ENCODE results near the gene MS4A4E. TPM values are rescaled to one million over a fixed set of nuclear protein-coding genes. Genes with fewer than 3 reads are reported as not detected.

MS4A4E gene
- total RNA-seq, 1 donor from 2014 or later = not detected

DNA sequence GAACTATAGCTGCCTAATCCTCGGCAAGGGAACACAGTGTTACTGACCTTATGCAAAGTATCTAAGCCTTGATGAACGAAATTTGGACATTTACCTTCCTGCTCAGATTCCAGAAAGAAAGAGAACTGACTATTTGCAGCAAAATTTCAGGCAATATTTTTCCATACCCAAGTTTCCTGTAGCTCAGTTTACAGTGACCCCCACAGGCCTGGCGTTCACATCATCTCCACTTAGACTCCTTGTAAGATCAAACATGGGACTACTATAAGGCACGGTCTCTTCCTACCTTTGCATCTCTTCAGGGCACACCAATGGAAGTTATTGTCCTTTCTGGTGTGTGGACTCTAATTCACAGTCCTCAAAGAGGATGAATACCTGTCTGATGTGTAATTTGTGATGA, 81.2 kb downstream of the MS4A4E start:
- TF ChIP-seq, protein P1, sequence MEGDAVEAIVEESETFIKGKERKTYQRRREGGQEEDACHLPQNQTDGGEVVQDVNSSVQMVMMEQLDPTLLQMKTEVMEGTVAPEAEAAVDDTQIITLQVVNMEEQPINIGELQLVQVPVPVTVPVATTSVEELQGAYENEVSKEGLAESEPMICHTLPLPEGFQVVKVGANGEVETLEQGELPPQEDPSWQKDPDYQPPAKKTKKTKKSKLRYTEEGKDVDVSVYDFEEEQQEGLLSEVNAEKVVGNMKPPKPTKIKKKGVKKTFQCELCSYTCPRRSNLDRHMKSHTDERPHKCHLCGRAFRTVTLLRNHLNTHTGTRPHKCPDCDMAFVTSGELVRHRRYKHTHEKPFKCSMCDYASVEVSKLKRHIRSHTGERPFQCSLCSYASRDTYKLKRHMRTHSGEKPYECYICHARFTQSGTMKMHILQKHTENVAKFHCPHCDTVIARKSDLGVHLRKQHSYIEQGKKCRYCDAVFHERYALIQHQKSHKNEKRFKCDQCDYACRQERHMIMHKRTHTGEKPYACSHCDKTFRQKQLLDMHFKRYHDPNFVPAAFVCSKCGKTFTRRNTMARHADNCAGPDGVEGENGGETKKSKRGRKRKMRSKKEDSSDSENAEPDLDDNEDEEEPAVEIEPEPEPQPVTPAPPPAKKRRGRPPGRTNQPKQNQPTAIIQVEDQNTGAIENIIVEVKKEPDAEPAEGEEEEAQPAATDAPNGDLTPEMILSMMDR (IDR thresholded peaks at IDR 0.05; ENCODE audit: unreplicated experiment) = no peak
- no peaks in the 10 kb centered on the region for H3K36me3 Mint-ChIP-seq (ENCODE audit: insufficient read depth)
- peaks cover 7% of the 10 kb centered on the region for H3K9me3 Mint-ChIP-seq (ENCODE audit: low read depth)
- no peaks in the 10 kb centered on the region for H3K4me1 Mint-ChIP-seq (ENCODE audit: low read depth)
- no peak overlapping the region for H3K4me3 Mint-ChIP-seq (ENCODE audit: low read depth)
- H3K27me3 Mint-ChIP-seq = no peaks in the 10 kb centered on the region
- no peak overlapping the region for H3K27ac Mint-ChIP-seq
- DNase-seq (ENCODE audit: low spot score, unreplicated experiment) = no peak

DNA sequence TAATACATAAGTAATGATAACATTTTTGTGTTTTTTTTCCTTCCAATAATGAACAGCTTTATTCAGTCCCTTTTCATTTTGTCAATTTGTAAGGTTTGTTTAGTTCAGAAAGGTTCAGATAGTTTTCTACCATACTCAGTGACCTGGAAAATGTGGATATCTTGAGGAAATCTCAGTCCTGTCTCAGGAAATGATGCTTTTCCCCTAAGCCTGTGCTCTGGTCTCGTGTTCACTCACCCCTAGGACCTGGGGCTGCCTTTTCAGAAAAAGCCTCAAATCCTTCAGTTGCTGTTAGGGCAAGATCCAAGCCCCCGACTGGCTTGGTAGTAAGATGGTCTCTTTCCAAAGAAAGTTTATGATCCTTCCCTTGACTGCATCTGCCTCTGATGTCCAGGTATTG, 81.8 kb downstream of the MS4A4E start:
- Mint-ChIP-seq H3K27ac (no peak overlapping the region), H3K4me1 (ENCODE audit: low read depth) (no peaks in the 10 kb centered on the region), H3K27me3 (no peaks in the 10 kb centered on the region), H3K4me3 (ENCODE audit: low read depth) (no peak overlapping the region), H3K9me3 (ENCODE audit: low read depth) (peaks cover 8% of the 10 kb centered on the region), H3K36me3 (ENCODE audit: insufficient read depth) (no peaks in the 10 kb centered on the region)
- TF ChIP-seq, protein P1 (IDR thresholded peaks at IDR 0.05; ENCODE audit: unreplicated experiment) = no peak
- DNase-seq (ENCODE audit: low spot score, unreplicated experiment) = no peak

DNA sequence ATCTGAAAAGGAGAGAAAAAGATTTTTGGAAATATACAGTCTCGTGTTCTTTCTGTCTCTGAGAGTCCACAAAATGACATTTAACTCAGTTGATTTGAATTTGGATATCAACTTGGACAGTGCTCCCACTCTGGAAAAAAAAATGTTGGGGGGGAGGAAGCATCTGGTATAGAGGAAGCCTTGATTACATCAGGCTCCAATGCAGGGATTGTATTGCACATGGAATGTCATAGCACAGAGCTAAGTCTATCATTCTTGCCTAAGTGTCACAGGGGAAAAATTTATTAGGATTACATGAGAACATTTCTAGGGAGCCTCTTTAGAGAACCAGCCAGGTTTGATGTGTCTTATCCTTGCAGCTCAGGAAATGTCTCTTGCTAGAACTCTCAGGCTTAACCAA, 83.1 kb downstream of the MS4A4E start:
- Mint-ChIP-seq H3K27ac (no peak overlapping the region), H3K9me3 (ENCODE audit: low read depth) (peaks cover 7% of the 10 kb centered on the region), H3K36me3 (ENCODE audit: insufficient read depth) (no peaks in the 10 kb centered on the region), H3K4me3 (ENCODE audit: low read depth) (no peak overlapping the region), H3K4me1 (ENCODE audit: low read depth) (no peaks in the 10 kb centered on the region), H3K27me3 (no peaks in the 10 kb centered on the region)
- no peak for DNase-seq (ENCODE audit: low spot score, unreplicated experiment)
- TF ChIP-seq, protein P1 (IDR thresholded peaks at IDR 0.05; ENCODE audit: unreplicated experiment) = no peak

DNA sequence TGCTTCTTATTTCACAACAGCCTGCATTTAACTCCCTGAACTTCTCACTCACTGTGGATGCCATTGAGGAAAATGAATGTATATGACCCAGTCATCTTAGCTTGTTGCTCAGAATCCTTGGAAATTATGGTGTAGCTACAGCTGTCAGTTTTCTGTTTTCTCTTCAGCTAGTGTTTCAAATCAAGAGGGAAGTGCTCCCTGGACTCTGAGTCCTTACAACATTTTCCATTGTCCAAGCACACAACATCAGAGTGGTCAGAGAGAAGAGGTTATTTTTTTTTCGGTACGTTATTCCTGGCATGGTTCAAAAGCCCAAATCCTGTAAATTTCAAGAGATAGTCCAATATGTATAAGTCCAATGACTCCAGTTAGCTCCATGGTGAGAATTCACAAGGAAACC, 83.7 kb downstream of the MS4A4E start:
- no peaks in the 10 kb centered on the region for H3K27me3 Mint-ChIP-seq
- DNase-seq (ENCODE audit: low spot score, unreplicated experiment) = no peak
- no peak overlapping the region for H3K4me3 Mint-ChIP-seq (ENCODE audit: low read depth)
- TF ChIP-seq, protein P1 (IDR thresholded peaks at IDR 0.05; ENCODE audit: unreplicated experiment) = no peak
- no peaks in the 10 kb centered on the region for H3K4me1 Mint-ChIP-seq (ENCODE audit: low read depth)
- no peak overlapping the region for H3K27ac Mint-ChIP-seq
- peaks cover 4% of the 10 kb centered on the region for H3K9me3 Mint-ChIP-seq (ENCODE audit: low read depth)
- no peaks in the 10 kb centered on the region for H3K36me3 Mint-ChIP-seq (ENCODE audit: insufficient read depth)

DNA sequence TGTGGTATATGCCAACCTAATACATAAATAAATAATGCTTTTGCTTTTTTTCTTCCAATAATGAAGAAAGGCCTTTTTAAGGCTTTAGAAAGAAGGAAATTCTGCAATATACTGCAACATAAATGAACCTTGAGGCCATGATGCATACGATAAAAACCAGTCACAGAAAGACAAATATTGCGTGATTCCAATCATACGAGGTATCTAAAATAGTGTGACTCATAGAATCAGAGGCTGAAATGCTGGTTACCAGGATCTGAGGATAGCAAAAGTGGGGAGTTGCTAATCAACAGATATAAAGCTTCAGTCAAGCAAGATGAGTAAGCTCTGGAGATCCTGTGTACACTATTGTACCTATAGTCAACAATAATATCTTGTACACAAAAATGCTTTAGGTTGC, 84.3 kb downstream of the MS4A4E start:
- Mint-ChIP-seq H3K9me3 (ENCODE audit: low read depth) (peaks cover 4% of the 10 kb centered on the region), H3K4me3 (ENCODE audit: low read depth) (no peak overlapping the region), H3K36me3 (ENCODE audit: insufficient read depth) (no peaks in the 10 kb centered on the region), H3K27ac (no peak overlapping the region), H3K4me1 (ENCODE audit: low read depth) (no peaks in the 10 kb centered on the region), H3K27me3 (no peaks in the 10 kb centered on the region)
- TF ChIP-seq, protein P1 (IDR thresholded peaks at IDR 0.05; ENCODE audit: unreplicated experiment) = no peak
- DNase-seq (ENCODE audit: low spot score, unreplicated experiment) = no peak
